ENCODE data around the gene PAEP. TPM values are rescaled to one million over a fixed set of nuclear protein-coding genes. Genes with fewer than 3 reads are reported as not detected.

PAEP gene
- total and polyA plus RNA-seq, 8 donors, result not detected

- DNase-seq (no peak), ATAC-seq (no peak), FAIRE-seq (no peak)
- Histone ChIP-seq H3K27ac (no peak overlapping the region), H3K4me1 (no peaks in the 10 kb centered on the region), H3K36me3 (no peaks in the 10 kb centered on the region), H3K4me3 (no peak overlapping the region), H3K9me3 (no peaks in the 10 kb centered on the region), H3K27me3 (no peaks in the 10 kb centered on the region)
- WGBS, 2 donors, result 56 to 66% methylated on average over 17 of the region's 17 CpGs
- intact Hi-C loops (cut with DNase I), result loop anchor here in 1 of 3 donors (10.0 kb wide), 1 partner anchor 64 kb away; a partner anchor contains a TSS
- TF ChIP-seq CTCF (IDR thresholded peaks at IDR 0.05), result no peak
Measured at GRCh38 chr9:135550344-135550918, 11.1 kb upstream of the PAEP start.

- no peaks in the 10 kb centered on the region for H3K36me3 ChIP-seq
- FAIRE-seq, result no peak
- H3K9me3 ChIP-seq, result no peaks in the 10 kb centered on the region
- DNase-seq, result no peak
- no peak overlapping the region for H3K4me3 ChIP-seq
- ATAC-seq, result no peak
- TF ChIP-seq CTCF (IDR thresholded peaks at IDR 0.05), result no peak
- no peaks in the 10 kb centered on the region for H3K27me3 ChIP-seq
- no peaks in the 10 kb centered on the region for H3K4me1 ChIP-seq
- 51 to 62% methylated on average over 14 of the region's 14 CpGs for WGBS, 2 donors
- no peak overlapping the region for H3K27ac ChIP-seq
- intact Hi-C loops (cut with DNase I), result loop anchor here in 1 of 3 donors (10.0 kb wide), 1 partner anchor 64 kb away; a partner anchor contains a TSS
Measured at GRCh38 chr9:135551031-135551430, 10.5 kb upstream of the PAEP start.

- WGBS, 2 donors, result 61 to 77% methylated on average over 13 of the region's 13 CpGs
- no peak overlapping the region for H3K27ac ChIP-seq
- no peaks in the 10 kb centered on the region for H3K4me1 ChIP-seq
- H3K27me3 ChIP-seq, result no peaks in the 10 kb centered on the region
- no peak for TF ChIP-seq CTCF (IDR thresholded peaks at IDR 0.05)
- ATAC-seq, result no peak
- DNase-seq, result no peak
- intact Hi-C loops (cut with DNase I), result loop anchor here in 1 of 3 donors (10.0 kb wide), 1 partner anchor 63 kb away; a partner anchor contains a TSS
- no peaks in the 10 kb centered on the region for H3K36me3 ChIP-seq
- H3K4me3 ChIP-seq, result no peak overlapping the region
- no peaks in the 10 kb centered on the region for H3K9me3 ChIP-seq
- FAIRE-seq, result no peak
Measured at GRCh38 chr9:135551456-135551855, 10.1 kb upstream of the PAEP start.

- DNase-seq (no peak), ATAC-seq (no peak), FAIRE-seq (no peak)
- no peaks in the 10 kb centered on the region for H3K9me3 ChIP-seq
- intact Hi-C loops (cut with DNase I), result loop anchor here in 1 of 3 donors (10.0 kb wide), 1 partner anchor 63 kb away; a partner anchor contains a TSS
- H3K27ac ChIP-seq, result no peak overlapping the region
- WGBS, 2 donors, result 57 to 61% methylated on average over 18 of the region's 18 CpGs
- peaks cover 0 to 3% (median 0%) of the 10 kb centered on the region in 4 donors for H3K27me3 ChIP-seq
- no peaks in the 10 kb centered on the region for H3K36me3 ChIP-seq
- no peak for TF ChIP-seq CTCF (IDR thresholded peaks at IDR 0.05)
- H3K4me3 ChIP-seq, result no peak overlapping the region
- H3K4me1 ChIP-seq, result no peaks in the 10 kb centered on the region
Measured at GRCh38 chr9:135552021-135552697, 9.4 kb upstream of the PAEP start.

- FAIRE-seq (no peak), ATAC-seq (no peak), DNase-seq (no peak)
- TF ChIP-seq CTCF (IDR thresholded peaks at IDR 0.05), result no peak
- Histone ChIP-seq H3K9me3 (no peaks in the 10 kb centered on the region), H3K27me3 (peaks cover 0 to 3% (median 0%) of the 10 kb centered on the region in 4 donors), H3K27ac (no peak overlapping the region), H3K36me3 (no peaks in the 10 kb centered on the region), H3K4me1 (no peaks in the 10 kb centered on the region), H3K4me3 (no peak overlapping the region)
- 74 to 92% methylated on average over 12 to 19 of the region's 19 CpGs for WGBS, 2 donors
- intact Hi-C loops (cut with DNase I), result loop anchor here in 1 of 3 donors (10.0 kb wide), 1 partner anchor 62 kb away; a partner anchor contains a TSS
Measured at GRCh38 chr9:135552698-135553171, 8.8 kb upstream of the PAEP start.
